Right lobe of liver (tissue), 6 donors: ENCODE results near the gene LDAH. TPM values are rescaled to one million over a fixed set of nuclear protein-coding genes. Genes with fewer than 3 reads are reported as not detected.

Source experiments
- ATAC-seq, 4 donors: fragments of 200-7000 bp; cut with Tn5 transposase; one replicate each; pipeline ENCODE4 v1.9.1; 2020; ENCODE audit warnings: mild to moderate bottlenecking in 4 of 4, moderate library complexity in 4 of 4
- DNase-seq, 3 donors: peaks; one replicate each; pipeline ENCODE4 v3.0.0-alpha.2; 2020
- H3K27ac ChIP-seq, 3 donors: fragments of 200-600 bp; one replicate each; pipeline ENCODE4 v1.8.0; 2022
- H3K27me3 ChIP-seq, 2 donors: fragments of 200-600 bp; one replicate each; pipeline ENCODE4 v1.8.0; 2022
- H3K36me3 ChIP-seq, 4 donors: fragments of 200-600 bp; sonication (generic) in 1 of 4; one replicate each; pipeline versions ENCODE4 v1.5.1 to v1.8.0; 2017 to 2022; ENCODE audit warnings: control low read depth in 1 of 4
- H3K4me1 ChIP-seq, 4 donors: fragments of 200-600 bp; sonication (generic) in 1 of 4; one replicate each; pipeline versions ENCODE4 v1.5.1 to v1.8.0; 2017 to 2022; ENCODE audit warnings: control low read depth in 1 of 4
- H3K4me3 ChIP-seq, 3 donors: fragments of 200-600 bp; one replicate each; pipeline ENCODE4 v1.8.0; 2022
- H3K9me3 ChIP-seq, 4 donors: fragments of 200-600 bp; sonication (generic) in 1 of 4; one replicate each; pipeline versions ENCODE4 v1.5.1 to v1.8.0; 2017 to 2022; ENCODE audit warnings: control low read depth in 1 of 4
- CTCF ChIP-seq, 4 donors: fragments of 200-600 bp in 3 of 4; fragments of 450-650 bp in 1 of 4; IDR thresholded peaks; one replicate each; pipeline versions ENCODE4 v1.5.1 to v1.8.0; 2016 to 2022; ENCODE audit warnings: antibody characterized with exemption in 4 of 4, mild to moderate bottlenecking in 2 of 4
- POLR2A ChIP-seq: fragments of 450-650 bp; IDR thresholded peaks from one replicate; pipeline ENCODE4 v1.6.1; 2017; ENCODE audit warnings: antibody characterized with exemption, mild to moderate bottlenecking
- WGBS: methylation state at CpG from one replicate; pipeline ENCODE4 v1.1.6; 2018; ENCODE audit warnings: low coverage, low lambda C conversion rate; ENCODE audit not compliant: insufficient coverage; ENCODE audit errors: missing lambda C conversion rate; 5-methylcytosine and 5-hydroxymethylcytosine counted together
- intact Hi-C, 2 donors: fragments of 100-400 bp; cut with DNase I; formaldehyde crosslinking; loops; one replicate each; pipeline versions ENCODE4 v1.11.2 to v1.14.1; 2022
- total RNA-seq, 6 experiments: library from RNA; depleted of rRNA in 2 of 6; stranded (reverse); fragments of >200 nt in 2 of 6; fragmentation: NEBNext Ultra II Directional in 3 of 6; extraction: Animal tissue kit (Norgen Biotek cat#: 25700) in 3 of 6; gene quantifications; one replicate each; pipeline versions ENCODE4 v1.1.0 to v1.2.4, GENCODE V29; 2016 to 2023
- donor health status: DM: no; HTN: yes; CAD: no.
- donor health status: DM: no; HTN: no; CAD: no.
- donor health status: DM: no; HTN: no; CAD: no.
- donor health status: DM: no; HTN: yes; CAD: no.
- donor health status: DM: no; HTN: yes; CAD: no.

The LDAH gene
- total RNA-seq, 6 experiments from 2014 or later: 9.0 to 18.7 (median 14.1) TPM

GRCh38 chr2:20648831-20649230, 174.1 kb downstream of the LDAH start:
- DNase-seq: peak in 1 of 3 donors; percentile 39
- TF ChIP-seq POLR2A: no peak
- no peak for TF ChIP-seq CTCF (IDR thresholded peaks at IDR 0.05)
- 96% methylated on average over 8 of the region's 9 CpGs for WGBS
- intact Hi-C loops: no loop called here
- Histone ChIP-seq H3K4me3 (no peak overlapping the region), H3K27me3 (no peaks in the 10 kb centered on the region), H3K4me1 (peaks cover 0 to 31% (median 6%) of the 10 kb centered on the region in 4 donors), H3K27ac (no peak overlapping the region), H3K36me3 (peaks cover 0 to 7% (median 2%) of the 10 kb centered on the region in 4 donors), H3K9me3 (no peaks in the 10 kb centered on the region)
- ATAC-seq: no peak

GRCh38 chr2:20648206-20648605, 174.7 kb downstream of the LDAH start:
- Histone ChIP-seq H3K27me3 (no peaks in the 10 kb centered on the region), H3K4me1 (peaks cover 0 to 31% (median 6%) of the 10 kb centered on the region in 4 donors), H3K4me3 (no peak overlapping the region), H3K27ac (no peak overlapping the region), H3K36me3 (peaks cover 0 to 7% (median 2%) of the 10 kb centered on the region in 4 donors), H3K9me3 (no peaks in the 10 kb centered on the region)
- 25% methylated on average over 4 of the region's 4 CpGs for WGBS
- DNase-seq (peak in 1 of 3 donors; percentile 45), ATAC-seq (no peak)
- TF ChIP-seq POLR2A (no peak), CTCF (IDR thresholded peaks at IDR 0.05) (no peak)
- intact Hi-C loops: no loop called here

GRCh38 chr2:20647738-20648137, 175.2 kb downstream of the LDAH start:
- no peak overlapping the region for H3K4me3 ChIP-seq
- no peaks in the 10 kb centered on the region for H3K27me3 ChIP-seq
- intact Hi-C loops: no loop called here
- peaks cover 0 to 31% (median 6%) of the 10 kb centered on the region in 4 donors for H3K4me1 ChIP-seq
- H3K9me3 ChIP-seq: no peaks in the 10 kb centered on the region
- TF ChIP-seq POLR2A: no peak
- no peak for TF ChIP-seq CTCF (IDR thresholded peaks at IDR 0.05)
- WGBS: 82% methylated on average over 6 of the region's 8 CpGs
- no peak overlapping the region for H3K27ac ChIP-seq
- peaks cover 0 to 7% (median 2%) of the 10 kb centered on the region in 4 donors for H3K36me3 ChIP-seq
- ATAC-seq (no peak), DNase-seq (peak in 1 of 3 donors; percentile 31)

- no peak overlapping the region for H3K27ac ChIP-seq
- TF ChIP-seq POLR2A: no peak
- TF ChIP-seq CTCF (IDR thresholded peaks at IDR 0.05): no peak
- intact Hi-C loops: no loop called here
- H3K36me3 ChIP-seq: peaks cover 0 to 7% (median 2%) of the 10 kb centered on the region in 4 donors
- H3K9me3 ChIP-seq: no peaks in the 10 kb centered on the region
- peak in 1 of 3 donors; percentile 27 for DNase-seq
- peaks cover 0 to 31% (median 6%) of the 10 kb centered on the region in 4 donors for H3K4me1 ChIP-seq
- WGBS: 88% methylated on average over 1 of the region's 3 CpGs
- no peak for ATAC-seq
- no peaks in the 10 kb centered on the region for H3K27me3 ChIP-seq
- H3K4me3 ChIP-seq: no peak overlapping the region
Observed at GRCh38 chr2:20647211-20647610, 175.7 kb downstream of the LDAH start.
